Small intestine (tissue), 7 donors: ENCODE data around the gene ARID3B. TPM values are rescaled to one million over a fixed set of nuclear protein-coding genes. Genes with fewer than 3 reads are reported as not detected.
A peak's percentile ranks its signal among the peaks of the same experiment; 100 is the strongest.

Experiments used
- DNase-seq, 2 donors: peaks; one replicate each; pipeline versions ENCODE4 v3.0.0 to v3.0.0-alpha.2; 2013
- FAIRE-seq: peaks from 2 replicates; lab custom pipeline; 2012; peaks lifted over from hg19 to GRCh38; lab: Jason Lieb, UNC
- H3K27ac ChIP-seq, 3 donors: one replicate each; pipeline ENCODE4 v1.5.1; 2013; ENCODE audit warnings: low read length in 2 of 3, mild to moderate bottlenecking in 2 of 3, control low read depth in 1 of 3, inconsistent platforms in 1 of 3, low read depth in 1 of 3, moderate library complexity in 1 of 3
- H3K27me3 ChIP-seq, 3 donors: one replicate each; pipeline ENCODE4 v1.6.1; 2013; ENCODE audit warnings: low read length in 3 of 3, inconsistent platforms in 1 of 3; ENCODE audit not compliant: control insufficient read depth in 3 of 3, insufficient read depth in 3 of 3
- H3K36me3 ChIP-seq, 3 donors: one replicate each; pipeline ENCODE4 v1.6.1; 2013; ENCODE audit warnings: low read length in 3 of 3, inconsistent platforms in 1 of 3, low read depth in 1 of 3, mild to moderate bottlenecking in 1 of 3, moderate library complexity in 1 of 3; ENCODE audit not compliant: control insufficient read depth in 3 of 3, insufficient read depth in 2 of 3
- H3K4me1 ChIP-seq, 3 donors: one replicate each; pipeline ENCODE4 v1.6.1; 2013; ENCODE audit warnings: low read length in 2 of 3, inconsistent platforms in 1 of 3, low read depth in 1 of 3, mild to moderate bottlenecking in 1 of 3, moderate library complexity in 1 of 3; ENCODE audit not compliant: control insufficient read depth in 3 of 3, insufficient read depth in 2 of 3
- H3K4me3 ChIP-seq, 3 donors: one replicate each; pipeline ENCODE4 v1.5.1; 2013; ENCODE audit warnings: low read length in 3 of 3, control low read depth in 1 of 3, inconsistent platforms in 1 of 3, low read depth in 1 of 3, mild to moderate bottlenecking in 1 of 3, moderate library complexity in 1 of 3
- H3K9me3 ChIP-seq, 2 donors: one replicate each; pipeline ENCODE4 v1.6.1; 2013; ENCODE audit warnings: low read depth in 1 of 2, low read length in 1 of 2; ENCODE audit not compliant: control insufficient read depth in 2 of 2, insufficient read depth in 1 of 2
- WGBS, 3 donors: extraction: QIAGEN DNeasy Blood & Tissue Kit; methylation state at CpG; one replicate each; pipeline ENCODE4 v1.1.7; 2013; 5-methylcytosine and 5-hydroxymethylcytosine counted together
- polyA plus RNA-seq, 4 donors: library from polyadenylated mRNA; stranded (reverse) in 3 of 4; unstranded in 1 of 4; fragments of 200-250 nt in 3 of 4; fragments of 120-200 nt in 1 of 4; gene quantifications; one replicate each; pipeline versions ENCODE4 v1.2.1 to v1.2.3, GENCODE V29; 2013
- donor health status: healthy with polysubstance abuse.
- donor health status: control.
- donor health status: control.
- donor health status: Bipolar disorder and iron deficiency.
- donor health status: healthy.

Gene ARID3B
- polyA plus RNA-seq, 4 donors, result 4.0 to 11.3 (median 5.4) TPM

DNA sequence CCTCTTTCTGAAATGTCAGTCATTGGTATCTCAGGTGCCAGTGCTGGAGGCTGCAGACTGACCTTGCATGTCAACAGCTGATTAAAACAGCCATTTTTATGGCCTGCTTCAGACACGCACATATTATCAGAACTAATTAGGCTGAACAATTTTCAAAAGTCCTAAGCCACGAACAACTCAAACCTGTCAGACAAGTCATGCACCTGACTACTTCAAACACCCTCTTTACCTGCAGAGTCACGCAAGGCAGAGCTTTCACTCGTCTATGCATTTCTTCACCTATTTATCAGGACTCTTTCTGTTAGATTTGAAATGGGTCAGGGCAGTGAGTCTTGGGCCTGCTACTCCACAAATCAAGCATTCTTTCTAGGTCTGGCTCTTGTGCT is 101.3 kb downstream of the ARID3B start:
- FAIRE-seq, result no peak
- peak; percentile 85 to 90 for DNase-seq
- Histone ChIP-seq H3K4me1 (peaks cover 2 to 53% (median 6%) of the 10 kb centered on the region in 3 donors), H3K4me3 (no peak overlapping the region), H3K27ac (peak overlapping the region; percentile 71 to 84 (median 77)), H3K36me3 (peaks cover under 1 to 33% (median 5%) of the 10 kb centered on the region in 3 donors), H3K27me3 (no peaks in the 10 kb centered on the region), H3K9me3 (no peaks in the 10 kb centered on the region)
- WGBS, 3 donors, result 13 to 60% (median 39%) methylated on average over 4 of the region's 4 CpGs

DNA sequence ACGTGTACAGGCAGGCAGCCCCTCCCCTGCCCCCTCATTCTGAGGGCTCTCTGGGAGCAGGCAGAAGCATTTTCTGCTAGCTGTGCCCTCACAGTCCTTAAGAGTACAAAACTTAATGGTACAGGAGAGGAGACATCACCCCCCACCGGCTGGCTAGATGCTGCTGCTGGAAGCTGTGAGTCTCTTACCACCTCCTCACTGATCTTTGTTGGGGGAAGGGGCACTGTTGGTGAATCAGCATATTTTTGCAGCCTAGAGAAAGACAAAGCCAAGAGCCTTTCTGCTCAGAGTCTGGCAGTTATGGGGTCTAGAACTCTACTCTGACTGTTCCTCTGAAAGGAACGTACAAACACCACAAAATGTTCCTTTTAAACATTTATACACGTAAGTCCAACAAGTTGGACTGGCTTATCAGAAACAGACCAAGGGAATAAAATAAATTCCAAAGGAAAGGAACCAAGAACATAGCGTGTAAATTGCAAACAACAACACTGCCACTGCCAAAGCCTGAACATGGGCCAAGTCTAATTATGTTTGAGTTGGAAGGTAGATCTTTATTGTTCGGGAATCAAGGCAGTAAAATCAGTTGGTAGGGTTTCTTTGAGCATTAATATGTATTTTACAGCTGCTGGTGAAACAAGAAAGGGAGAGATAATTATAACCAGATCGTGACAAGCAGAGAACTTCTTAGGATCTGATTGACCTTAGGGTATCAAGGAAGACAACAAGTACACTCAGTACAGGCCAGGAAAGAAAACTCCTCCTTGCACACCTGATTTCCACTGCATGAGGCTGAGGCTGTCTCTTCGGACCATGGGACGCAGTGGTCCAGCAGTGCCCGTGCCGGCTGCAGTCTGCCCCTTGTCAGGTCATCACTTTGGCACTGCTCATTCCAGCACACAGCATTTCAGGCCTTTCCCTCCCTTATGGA is 102.0 kb downstream of the ARID3B start:
- Histone ChIP-seq H3K27me3 (no peaks in the 10 kb centered on the region), H3K9me3 (no peaks in the 10 kb centered on the region), H3K27ac (peak overlapping the region; percentile 55 to 84 (median 77)), H3K36me3 (peaks cover 0 to 32% (median 7%) of the 10 kb centered on the region in 3 donors), H3K4me3 (no peak overlapping the region), H3K4me1 (peaks cover 2 to 49% (median 8%) of the 10 kb centered on the region in 3 donors)
- FAIRE-seq (no peak), DNase-seq (peak; percentile 26 to 81)
- 14 to 51% (median 26%) methylated on average over 11 of the region's 11 CpGs for WGBS, 3 donors

- H3K27me3 ChIP-seq, result no peaks in the 10 kb centered on the region
- peak overlapping the region; percentile 55 to 84 (median 77) for H3K27ac ChIP-seq
- H3K9me3 ChIP-seq, result no peaks in the 10 kb centered on the region
- H3K4me3 ChIP-seq, result no peak overlapping the region
- peaks cover 2 to 49% (median 8%) of the 10 kb centered on the region in 3 donors for H3K4me1 ChIP-seq
- WGBS, 3 donors, result 29 to 70% (median 48%) methylated on average over 2 of the region's 2 CpGs
- DNase-seq, result peak; percentile 25 to 82
- peaks cover 0 to 31% (median 7%) of the 10 kb centered on the region in 3 donors for H3K36me3 ChIP-seq
- no peak for FAIRE-seq
Measured at GRCh38 chr15:74643665-74644204, 102.7 kb downstream of the ARID3B start.

- Histone ChIP-seq H3K36me3 (peaks cover 4 to 15% (median 7%) of the 10 kb centered on the region in 3 donors), H3K27ac (no peak overlapping the region), H3K4me3 (no peak overlapping the region), H3K27me3 (no peaks in the 10 kb centered on the region), H3K9me3 (no peaks in the 10 kb centered on the region), H3K4me1 (peaks cover 2 to 34% (median 5%) of the 10 kb centered on the region in 3 donors)
- no peak for FAIRE-seq
- no peak for DNase-seq
Measured at GRCh38 chr15:74646480-74646879, 105.5 kb downstream of the ARID3B start.

Other genes starting within 250 kb of the ARID3B start
- gene CYP11A1, start 173.6 kb upstream of the ARID3B start, polyA plus RNA-seq, result 1 to 10 TPM in 1 of 4 donors, under 1 TPM in 3; 0.54 to 2.7 (median 0.73) TPM
- gene SEMA7A, start 107.3 kb upstream of the ARID3B start, polyA plus RNA-seq, result 1 to 10 TPM in 2 of 4 donors, under 1 TPM in 2; 0.45 to 4.3 (median 1.6) TPM
- gene UBL7, start 80.1 kb upstream of the ARID3B start, polyA plus RNA-seq, result 10 to 100 TPM; 33.3 to 51.7 (median 41.1) TPM
- gene CLK3, start 74.6 kb downstream of the ARID3B start, polyA plus RNA-seq, result 10 to 100 TPM; 47.8 to 84.5 (median 67.0) TPM
- 10 to 100 TPM; 13.5 to 29.2 (median 21.2) TPM for gene EDC3, start 154.8 kb downstream of the ARID3B start, polyA plus RNA-seq
- gene CYP1A1, start 184.3 kb downstream of the ARID3B start, polyA plus RNA-seq, result 10 to 100 TPM in 1 of 4 donors, under 1 TPM in 2, not detected in 1; 0.04 to 13.2 (median 0.66) TPM
- gene CYP1A2, start 207.6 kb downstream of the ARID3B start, polyA plus RNA-seq, result not detected
- 10 to 100 TPM; 39.4 to 76.8 (median 53.2) TPM for gene CSK, start 240.9 kb downstream of the ARID3B start, polyA plus RNA-seq